HCT116 (cell line): ENCODE data around the gene ADGRA1. TPM values are rescaled to one million over a fixed set of nuclear protein-coding genes. Genes with fewer than 3 reads are reported as not detected.

Source experiments
- ATAC-seq: fragments of 200-7000 bp; cut with Tn5 transposase; 2 replicates; pipeline ENCODE4 v1.9.1; 2020; ENCODE audit warnings: mild to moderate bottlenecking, moderate library complexity
- BruUV-seq: library from RNA; stranded (reverse); fragments of 400-500 nt; replicated peaks from 2 replicates; lab custom pipeline; 2021; lab: Mats Ljungman, UMichigan
- CTCF ChIA-PET: fragments of 300-600 bp; sonication (Branson Sonifier 250); formaldehyde crosslinking; loops from one replicate; lab custom pipeline; 2021; ENCODE audit warnings: antibody characterized with exemption; lab: Charles Lee
- POLR2A ChIA-PET: fragments of 300-600, 350-600 bp; sonication (Branson Sonifier 250); formaldehyde crosslinking; loops from one replicate; lab custom pipeline; 2021; ENCODE audit warnings: antibody characterized with exemption; lab: Charles Lee
- RAD21 ChIA-PET, 2 experiments: fragments of 300-600 bp; sonication (Branson Sonifier 250); formaldehyde crosslinking; loops; one replicate each; lab custom pipeline; 2023; ENCODE audit warnings: low total read pairs in 2 of 2; ENCODE audit not compliant: uncharacterized antibody in 2 of 2, unreplicated experiment in 2 of 2, low non-redundant PET in 1 of 2; lab: Charles Lee
- DNase-seq: peaks from one replicate; pipeline ENCODE4 v3.0.0-alpha.2; 2010; ENCODE audit warnings: low read depth, low spot score
- H2AFZ ChIP-seq: fragments of 200-600 bp; shearing (Covaris generic), sonication (generic); 2 replicates; pipeline ENCODE4 v1.6.1; 2017; ENCODE audit warnings: low read depth, mixed run types, mixed read lengths, antibody characterized with exemption, low read length; ENCODE audit not compliant: poor library complexity, severe bottlenecking
- H3K27ac ChIP-seq: 2 replicates; pipeline ENCODE4 v1.5.1; 2012; ENCODE audit warnings: low read depth, low read length
- H3K27me3 ChIP-seq: fragments of 200-600 bp; sonication (generic); 2 replicates; pipeline ENCODE4 v1.6.1; 2016; ENCODE audit warnings: mixed run types, low read length, mixed read lengths; ENCODE audit not compliant: insufficient read depth
- H3K36me3 ChIP-seq, 2 experiments: fragments of 200-500 bp in 1 of 2; fragments of 200-600 bp in 1 of 2; sonication (Bioruptor generic) in 1 of 2; sonication (generic) in 1 of 2; 2 replicates each; pipeline versions ENCODE4 v1.5.1 to v1.6.1; 2014 to 2016; ENCODE audit warnings: low read length in 2 of 2, inconsistent platforms in 1 of 2, mixed read lengths in 1 of 2, mixed run types in 1 of 2; ENCODE audit not compliant: insufficient read depth in 2 of 2, control insufficient read depth in 1 of 2
- H3K4me1 ChIP-seq, 2 experiments: fragments of 200-600 bp in 1 of 2; sonication (generic) in 1 of 2; 2 replicates each; pipeline versions ENCODE4 v1.5.1 to v1.6.1; 2012 to 2017; ENCODE audit warnings: low read length in 2 of 2, inconsistent platforms in 1 of 2, mild to moderate bottlenecking in 1 of 2, mixed read lengths in 1 of 2, mixed run types in 1 of 2, moderate library complexity in 1 of 2; ENCODE audit not compliant: insufficient read depth in 2 of 2, control insufficient read depth in 1 of 2
- H3K4me2 ChIP-seq: fragments of 200-600 bp; sonication (generic); 2 replicates; pipeline ENCODE4 v1.6.1; 2017; ENCODE audit warnings: mixed run types, low read length, mixed read lengths
- H3K4me3 ChIP-seq, 2 experiments: fragments of 200-600 bp in 1 of 2; sonication (generic) in 1 of 2; replicated peaks in 1 of 2; 2 replicates each; pipeline ENCODE4 v1.5.1; 2011 to 2016; ENCODE audit warnings: low read length in 2 of 2, control low read depth in 1 of 2, low read depth in 1 of 2, mild to moderate bottlenecking in 1 of 2, mixed read lengths in 1 of 2, mixed run types in 1 of 2
- H3K79me2 ChIP-seq: fragments of 200-600 bp; sonication (generic); 2 replicates; pipeline ENCODE4 v1.6.1; 2017; ENCODE audit warnings: mild to moderate bottlenecking, mixed run types, low read length, moderate library complexity, mixed read lengths; ENCODE audit not compliant: insufficient read depth
- H3K9ac ChIP-seq: fragments of 200-600 bp; sonication (generic); 2 replicates; pipeline ENCODE4 v1.6.1; 2016; ENCODE audit warnings: low read length, mixed read lengths
- H3K9me2 ChIP-seq: fragments of 200-600 bp; sonication (generic), shearing (Covaris generic); 2 replicates; pipeline ENCODE4 v1.6.1; 2017; ENCODE audit warnings: mixed run types, mild to moderate bottlenecking, moderate library complexity; ENCODE audit not compliant: insufficient read depth
- H3K9me3 ChIP-seq, 2 experiments: fragments of 200-500 bp in 1 of 2; fragments of 200-600 bp in 1 of 2; sonication (Bioruptor generic) in 1 of 2; sonication (generic) in 1 of 2; 2 replicates each; pipeline ENCODE4 v1.6.1; 2014 to 2017; ENCODE audit warnings: low read length in 2 of 2, mixed read lengths in 2 of 2, inconsistent platforms in 1 of 2, low read depth in 1 of 2, mild to moderate bottlenecking in 1 of 2, mixed run types in 1 of 2, moderate library complexity in 1 of 2; ENCODE audit not compliant: control insufficient read depth in 1 of 2, insufficient read depth in 1 of 2
- H4K20me1 ChIP-seq: fragments of 200-600 bp; sonication (generic), shearing (Covaris generic); 2 replicates; pipeline ENCODE4 v1.6.1; 2017; ENCODE audit warnings: mixed run types, mild to moderate bottlenecking, moderate library complexity; ENCODE audit not compliant: insufficient read depth
- ATF3 ChIP-seq: IDR thresholded peaks from 2 replicates; pipeline ENCODE4 v1.6.1; 2012
- MAX ChIP-seq: IDR thresholded peaks from 2 replicates; pipeline ENCODE4 v1.6.1; 2012
- ZFX ChIP-seq: fragments of 450-650 bp; IDR thresholded peaks from 2 replicates; pipeline ENCODE4 v1.6.1; 2017
- intact Hi-C: fragments of 100-400 bp; cut with micrococcal nuclease; formaldehyde crosslinking; loops from 2 replicates; pipeline ENCODE4 v1.10.0; 2022
- total RNA-seq: library from RNA; stranded (reverse); gene quantifications from one replicate; pipeline ENCODE4 v1.2.1, GENCODE V29; 2021; ENCODE audit not compliant: unreplicated experiment

Gene ADGRA1
- total RNA-seq, 1 experiment from 2014 or later, result not detected

GRCh38 chr10:133178357-133179127 is 90.8 kb downstream of the ADGRA1 start:
- no TSS peak for BruUV-seq
- POLR2A ChIA-PET, result no interaction called here

GRCh38 chr10:133179128-133179520 is 91.4 kb downstream of the ADGRA1 start:
- Histone ChIP-seq H3K27ac (no peak overlapping the region), H3K4me2 (no peak overlapping the region), H3K9me2 (no peaks in the 10 kb centered on the region), H3K9me3 (no peaks in the 10 kb centered on the region; a peak in 1 of 4 replicates), H4K20me1 (no peaks in the 10 kb centered on the region), H3K4me3 (no peak overlapping the region), H2AFZ (no peak overlapping the region), H3K79me2 (no peaks in the 10 kb centered on the region), H3K36me3 (no peaks in the 10 kb centered on the region), H3K4me1 (no peaks in the 10 kb centered on the region), H3K9ac (no peak overlapping the region), H3K27me3 (no peaks in the 10 kb centered on the region)
- BruUV-seq, result no TSS peak
- DNase-seq, result no peak
- CTCF ChIA-PET, result no interaction called here
- TF ChIP-seq ATF3 (no peak), MAX (no peak)
- ATAC-seq, result no peak
- RAD21 ChIA-PET, result no interaction called here
- intact Hi-C loops, result no loop called here
- POLR2A ChIA-PET, result no interaction called here

More at GRCh38 chr10:133178357-133179127, 90.8 kb downstream of the ADGRA1 start:
- no peak overlapping the region for H3K4me3 ChIP-seq
- no peaks in the 10 kb centered on the region for H3K4me1 ChIP-seq
- no peak overlapping the region for H3K9ac ChIP-seq
- no peak for DNase-seq
- H2AFZ ChIP-seq, result no peak overlapping the region
- H3K36me3 ChIP-seq, result no peaks in the 10 kb centered on the region
- no peaks in the 10 kb centered on the region for H3K27me3 ChIP-seq
- H4K20me1 ChIP-seq, result no peaks in the 10 kb centered on the region
- H3K9me3 ChIP-seq, result no peaks in the 10 kb centered on the region; a peak in 1 of 4 replicates
- no peak overlapping the region for H3K4me2 ChIP-seq
- intact Hi-C loops, result no loop called here
- TF ChIP-seq ZFX (no peak), ATF3 (no peak)
- H3K9me2 ChIP-seq, result no peaks in the 10 kb centered on the region
- RAD21 ChIA-PET, result no interaction called here
- no peaks in the 10 kb centered on the region for H3K79me2 ChIP-seq
- CTCF ChIA-PET, result no interaction called here
- no peak overlapping the region for H3K27ac ChIP-seq
- no peak for ATAC-seq
